Measurements from ENCODE around the gene CCN2.

Gene CCN2, protein sequence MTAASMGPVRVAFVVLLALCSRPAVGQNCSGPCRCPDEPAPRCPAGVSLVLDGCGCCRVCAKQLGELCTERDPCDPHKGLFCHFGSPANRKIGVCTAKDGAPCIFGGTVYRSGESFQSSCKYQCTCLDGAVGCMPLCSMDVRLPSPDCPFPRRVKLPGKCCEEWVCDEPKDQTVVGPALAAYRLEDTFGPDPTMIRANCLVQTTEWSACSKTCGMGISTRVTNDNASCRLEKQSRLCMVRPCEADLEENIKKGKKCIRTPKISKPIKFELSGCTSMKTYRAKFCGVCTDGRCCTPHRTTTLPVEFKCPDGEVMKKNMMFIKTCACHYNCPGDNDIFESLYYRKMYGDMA

GRCh38 chr6:131950767-131951575, at the start of gene CCN2:
CCN2 (minus strand) TSS chr6:131951372; CDS start chr6:131951172, 200 bp downstream.
- H3K27me3 Mint-ChIP-seq, result peaks cover 69% of the 10 kb centered on the region
- H3K4me1 Mint-ChIP-seq, result peaks cover 6% of the 10 kb centered on the region
- peaks cover 4% of the 10 kb centered on the region for H3K36me3 Mint-ChIP-seq (ENCODE audit: insufficient read depth)
- no peak within 1 kb of the TSS for H3K27ac Mint-ChIP-seq (ENCODE audit: low read depth)
- ATAC-seq (replicated peaks; ENCODE audit: extremely low read depth, poor library complexity, severe bottlenecking) (no peak), DNase-seq (ENCODE audit: low spot score in 2 of 2) (no peak)
- H3K4me3 Mint-ChIP-seq, result peak within 1 kb of the TSS; percentile 77
- H3K9me3 Mint-ChIP-seq, result no peaks in the 10 kb centered on the region

GRCh38 chr6:132000296-132000695, 49.1 kb upstream of the CCN2 start:
- no peak overlapping the region for H3K27ac Mint-ChIP-seq (ENCODE audit: low read depth)
- no peak for ATAC-seq (replicated peaks; ENCODE audit: extremely low read depth, poor library complexity, severe bottlenecking)
- H3K36me3 Mint-ChIP-seq (ENCODE audit: insufficient read depth), result no peaks in the 10 kb centered on the region
- H3K9me3 Mint-ChIP-seq, result peaks cover 10% of the 10 kb centered on the region
- peaks cover 12% of the 10 kb centered on the region for H3K27me3 Mint-ChIP-seq
- no peak overlapping the region for H3K4me3 Mint-ChIP-seq
- H3K4me1 Mint-ChIP-seq, result no peaks in the 10 kb centered on the region
- DNase-seq (ENCODE audit: low spot score in 2 of 2), result no peak

DNA sequence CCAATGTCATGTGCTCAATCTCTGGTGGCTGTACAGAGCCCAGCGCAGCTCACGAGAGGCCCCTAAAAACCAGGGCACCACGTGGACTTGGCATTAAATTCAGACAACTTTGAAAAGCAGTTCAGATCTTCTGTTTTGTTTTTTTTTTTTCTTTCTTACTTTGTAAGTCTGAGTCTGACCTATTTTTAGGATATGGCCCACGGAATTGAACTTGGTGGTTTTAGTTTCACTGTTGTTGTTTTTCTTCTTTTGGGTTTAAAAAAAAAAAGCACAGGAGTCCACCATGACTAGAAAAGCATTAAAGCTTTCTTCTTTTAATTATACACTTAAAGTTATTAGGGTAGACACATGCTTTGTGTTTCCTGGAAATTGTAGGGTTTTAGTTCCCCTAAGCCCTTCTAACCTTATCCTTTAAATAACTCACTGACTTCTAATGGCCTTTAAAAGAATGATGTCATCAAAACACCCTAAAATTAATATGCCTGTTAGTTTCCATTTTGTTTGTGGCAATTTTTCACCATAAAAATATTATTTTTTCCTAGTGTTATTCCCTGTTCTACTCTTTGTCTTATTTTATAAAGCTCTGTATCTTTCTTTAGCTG, 48.5 kb upstream of the CCN2 start:
- H3K27me3 Mint-ChIP-seq, result peaks cover 12% of the 10 kb centered on the region
- H3K4me3 Mint-ChIP-seq, result no peak overlapping the region
- DNase-seq (ENCODE audit: low spot score in 2 of 2), result no peak
- H3K4me1 Mint-ChIP-seq, result no peaks in the 10 kb centered on the region
- no peak overlapping the region for H3K27ac Mint-ChIP-seq (ENCODE audit: low read depth)
- H3K9me3 Mint-ChIP-seq, result peaks cover 10% of the 10 kb centered on the region
- ATAC-seq (replicated peaks; ENCODE audit: extremely low read depth, poor library complexity, severe bottlenecking), result no peak
- H3K36me3 Mint-ChIP-seq (ENCODE audit: insufficient read depth), result no peaks in the 10 kb centered on the region

DNA sequence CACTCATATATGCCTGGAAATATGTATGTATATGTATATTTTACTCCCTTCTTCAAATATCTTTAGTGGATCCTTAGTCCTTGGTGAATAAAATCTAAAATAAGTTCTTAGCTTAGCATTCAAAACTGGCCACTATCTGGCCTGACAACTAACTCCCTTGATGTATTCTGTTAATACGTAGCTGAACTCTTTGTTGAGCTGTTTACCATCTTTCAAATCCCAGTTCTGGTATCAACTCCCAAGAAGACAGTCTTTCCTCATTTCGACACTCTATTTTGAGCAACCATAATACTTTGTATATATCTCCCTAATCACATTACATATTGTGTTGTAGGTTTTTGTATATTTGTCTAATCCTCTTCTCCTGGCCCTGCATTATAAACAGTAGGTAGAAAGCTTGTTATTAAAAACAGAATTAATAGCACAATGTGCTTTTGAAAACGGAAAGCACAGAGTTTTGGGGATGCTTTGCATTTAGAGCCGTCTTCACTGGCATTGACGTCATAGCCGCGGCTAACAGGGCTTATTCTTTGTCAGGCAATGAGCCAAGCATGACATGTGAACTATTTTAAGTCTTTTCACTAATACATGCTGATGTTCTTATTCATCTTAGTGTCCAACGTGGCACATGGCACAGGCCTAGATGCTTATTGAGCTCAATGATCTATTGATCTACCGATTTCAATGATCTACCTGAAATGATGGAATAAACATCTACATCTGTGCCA, 47.2 kb upstream of the CCN2 start:
- Mint-ChIP-seq H3K9me3 (peaks cover 5% of the 10 kb centered on the region), H3K27ac (ENCODE audit: low read depth) (no peak overlapping the region), H3K4me3 (no peak overlapping the region), H3K27me3 (peaks cover 12% of the 10 kb centered on the region), H3K36me3 (ENCODE audit: insufficient read depth) (no peaks in the 10 kb centered on the region), H3K4me1 (no peaks in the 10 kb centered on the region)
- no peak for DNase-seq (ENCODE audit: low spot score in 2 of 2)
- no peak for ATAC-seq (replicated peaks; ENCODE audit: extremely low read depth, poor library complexity, severe bottlenecking)

GRCh38 chr6:131997429-131998153, 46.4 kb upstream of the CCN2 start:
- no peak for DNase-seq (ENCODE audit: low spot score in 2 of 2)
- Mint-ChIP-seq H3K27me3 (peaks cover 12% of the 10 kb centered on the region), H3K4me3 (no peak overlapping the region), H3K9me3 (peaks cover 3% of the 10 kb centered on the region), H3K4me1 (no peaks in the 10 kb centered on the region), H3K36me3 (ENCODE audit: insufficient read depth) (no peaks in the 10 kb centered on the region), H3K27ac (ENCODE audit: low read depth) (no peak overlapping the region)
- ATAC-seq (replicated peaks; ENCODE audit: extremely low read depth, poor library complexity, severe bottlenecking), result no peak

DNA sequence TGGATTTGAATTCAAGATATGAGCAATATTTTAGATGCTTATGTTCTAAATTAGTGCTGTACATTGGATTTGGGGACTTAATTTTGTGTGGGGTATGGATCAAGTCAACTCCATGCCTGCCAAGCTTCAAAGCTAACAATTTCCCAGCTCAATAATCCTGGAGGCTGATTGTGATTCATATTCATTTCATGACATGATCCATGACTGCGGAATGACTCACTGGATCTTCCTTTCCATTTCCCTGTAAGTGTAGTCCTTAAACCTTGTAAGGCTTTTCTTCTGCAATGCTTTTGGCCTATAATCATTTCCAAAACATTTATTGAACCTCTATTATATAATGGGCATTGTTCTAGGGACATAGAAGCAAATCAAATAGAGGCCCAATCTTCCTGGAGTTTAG, 44.7 kb upstream of the CCN2 start:
- DNase-seq (ENCODE audit: low spot score in 2 of 2) (no peak), ATAC-seq (replicated peaks; ENCODE audit: extremely low read depth, poor library complexity, severe bottlenecking) (no peak)
- H3K27me3 Mint-ChIP-seq, result peaks cover 12% of the 10 kb centered on the region
- H3K4me3 Mint-ChIP-seq, result no peak overlapping the region
- H3K4me1 Mint-ChIP-seq, result no peaks in the 10 kb centered on the region
- H3K9me3 Mint-ChIP-seq, result no peaks in the 10 kb centered on the region
- no peaks in the 10 kb centered on the region for H3K36me3 Mint-ChIP-seq (ENCODE audit: insufficient read depth)
- H3K27ac Mint-ChIP-seq (ENCODE audit: low read depth), result no peak overlapping the region

DNA sequence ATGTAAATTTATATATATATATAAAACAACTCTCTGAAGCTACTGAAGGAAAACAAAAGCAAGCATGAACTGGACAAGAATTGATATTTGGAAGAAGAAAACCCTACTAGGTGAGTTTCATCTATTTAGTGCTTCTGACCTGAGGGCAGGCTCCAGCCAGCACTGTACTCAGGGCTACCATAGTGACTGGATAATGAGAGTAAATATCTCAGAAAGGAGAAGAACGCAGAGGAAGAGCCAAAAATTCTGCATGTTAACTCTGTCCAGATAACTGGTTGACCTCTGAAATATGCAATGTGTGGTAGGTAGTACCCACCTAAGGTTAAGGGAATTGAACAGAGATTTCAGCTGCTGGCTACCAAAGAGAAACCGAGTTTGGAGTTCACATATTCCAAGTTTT, 41.4 kb upstream of the CCN2 start:
- H3K4me1 Mint-ChIP-seq, result no peaks in the 10 kb centered on the region
- no peaks in the 10 kb centered on the region for H3K27me3 Mint-ChIP-seq
- ATAC-seq (replicated peaks; ENCODE audit: extremely low read depth, poor library complexity, severe bottlenecking), result no peak
- no peaks in the 10 kb centered on the region for H3K9me3 Mint-ChIP-seq
- no peaks in the 10 kb centered on the region for H3K36me3 Mint-ChIP-seq (ENCODE audit: insufficient read depth)
- no peak overlapping the region for H3K27ac Mint-ChIP-seq (ENCODE audit: low read depth)
- no peak overlapping the region for H3K4me3 Mint-ChIP-seq
- DNase-seq (ENCODE audit: low spot score in 2 of 2), result no peak

GRCh38 chr6:131989036-131989435, 37.9 kb upstream of the CCN2 start:
- H3K27me3 Mint-ChIP-seq, result no peaks in the 10 kb centered on the region
- ATAC-seq (replicated peaks; ENCODE audit: extremely low read depth, poor library complexity, severe bottlenecking), result no peak
- DNase-seq (ENCODE audit: low spot score in 2 of 2), result no peak

DNA sequence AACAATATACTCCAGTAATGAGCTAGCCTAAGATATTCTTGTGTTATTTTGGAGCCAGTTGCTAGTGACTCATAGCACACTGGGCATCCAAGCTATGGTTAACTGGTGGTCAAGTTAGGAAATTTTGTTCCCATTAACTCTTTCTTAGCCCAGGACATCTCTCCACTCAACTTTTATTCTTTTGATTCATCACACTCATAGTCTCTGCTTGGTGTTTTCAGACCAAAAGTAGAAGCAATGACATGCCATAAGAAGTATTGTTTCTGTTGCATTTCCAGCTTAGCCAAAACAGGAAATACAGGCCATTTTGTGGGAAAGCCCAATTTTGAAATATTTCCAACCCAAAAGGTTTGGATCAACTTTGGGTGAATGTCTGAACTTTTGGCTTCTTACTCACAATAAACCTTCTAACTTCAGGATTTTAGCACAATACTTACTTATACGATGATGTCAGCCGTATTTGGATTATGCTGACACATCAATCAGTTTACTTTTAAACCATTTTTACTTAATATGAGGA, 31.6 kb upstream of the CCN2 start:
- DNase-seq (ENCODE audit: low spot score in 2 of 2) (no peak), ATAC-seq (replicated peaks; ENCODE audit: extremely low read depth, poor library complexity, severe bottlenecking) (no peak)
- H3K9me3 Mint-ChIP-seq, result no peaks in the 10 kb centered on the region
- H3K4me1 Mint-ChIP-seq, result no peaks in the 10 kb centered on the region
- H3K36me3 Mint-ChIP-seq (ENCODE audit: insufficient read depth), result no peaks in the 10 kb centered on the region
- no peak overlapping the region for H3K27ac Mint-ChIP-seq (ENCODE audit: low read depth)
- H3K4me3 Mint-ChIP-seq, result no peak overlapping the region
- H3K27me3 Mint-ChIP-seq, result no peaks in the 10 kb centered on the region

More at GRCh38 chr6:131989036-131989435, 37.9 kb upstream of the CCN2 start:
- H3K27ac Mint-ChIP-seq (ENCODE audit: low read depth), result no peak overlapping the region
- no peaks in the 10 kb centered on the region for H3K9me3 Mint-ChIP-seq
- no peaks in the 10 kb centered on the region for H3K36me3 Mint-ChIP-seq (ENCODE audit: insufficient read depth)
- no peak overlapping the region for H3K4me3 Mint-ChIP-seq
- no peaks in the 10 kb centered on the region for H3K4me1 Mint-ChIP-seq

GRCh38 chr6:131981624-131981978, 30.4 kb upstream of the CCN2 start:
- Mint-ChIP-seq H3K9me3 (no peaks in the 10 kb centered on the region), H3K4me1 (no peaks in the 10 kb centered on the region), H3K27me3 (no peaks in the 10 kb centered on the region), H3K36me3 (ENCODE audit: insufficient read depth) (no peaks in the 10 kb centered on the region), H3K27ac (ENCODE audit: low read depth) (no peak overlapping the region), H3K4me3 (no peak overlapping the region)
- ATAC-seq (replicated peaks; ENCODE audit: extremely low read depth, poor library complexity, severe bottlenecking) (no peak), DNase-seq (ENCODE audit: low spot score in 2 of 2) (no peak)

GRCh38 chr6:131980791-131981623, 29.8 kb upstream of the CCN2 start:
- Mint-ChIP-seq H3K27ac (ENCODE audit: low read depth) (no peak overlapping the region), H3K4me1 (no peaks in the 10 kb centered on the region), H3K9me3 (no peaks in the 10 kb centered on the region), H3K4me3 (no peak overlapping the region), H3K36me3 (ENCODE audit: insufficient read depth) (no peaks in the 10 kb centered on the region), H3K27me3 (no peaks in the 10 kb centered on the region)
- ATAC-seq (replicated peaks; ENCODE audit: extremely low read depth, poor library complexity, severe bottlenecking) (no peak), DNase-seq (ENCODE audit: low spot score in 2 of 2) (no peak)
